Skeletal muscle cell (primary cell): ENCODE measurements around the gene VSIR.

ENCODE experiments used
- DNase-seq: peaks from one replicate; pipeline ENCODE4 v3.0.0-alpha.2; 2010; ENCODE audit warnings: low read depth
- H3K4me3 ChIP-seq: 2 replicates; pipeline ENCODE4 v1.5.1; 2011; ENCODE audit warnings: low read depth, mild to moderate bottlenecking, control low read depth, low read length, moderate library complexity

The VSIR gene

GRCh38 chr10:71739358-71739900, 33.9 kb downstream of the VSIR start:
- H3K4me3 ChIP-seq, result no peak overlapping the region
- DNase-seq, result no peak

GRCh38 chr10:71737834-71738197, 35.5 kb downstream of the VSIR start:
- DNase-seq, result no peak
- no peak overlapping the region for H3K4me3 ChIP-seq

DNA sequence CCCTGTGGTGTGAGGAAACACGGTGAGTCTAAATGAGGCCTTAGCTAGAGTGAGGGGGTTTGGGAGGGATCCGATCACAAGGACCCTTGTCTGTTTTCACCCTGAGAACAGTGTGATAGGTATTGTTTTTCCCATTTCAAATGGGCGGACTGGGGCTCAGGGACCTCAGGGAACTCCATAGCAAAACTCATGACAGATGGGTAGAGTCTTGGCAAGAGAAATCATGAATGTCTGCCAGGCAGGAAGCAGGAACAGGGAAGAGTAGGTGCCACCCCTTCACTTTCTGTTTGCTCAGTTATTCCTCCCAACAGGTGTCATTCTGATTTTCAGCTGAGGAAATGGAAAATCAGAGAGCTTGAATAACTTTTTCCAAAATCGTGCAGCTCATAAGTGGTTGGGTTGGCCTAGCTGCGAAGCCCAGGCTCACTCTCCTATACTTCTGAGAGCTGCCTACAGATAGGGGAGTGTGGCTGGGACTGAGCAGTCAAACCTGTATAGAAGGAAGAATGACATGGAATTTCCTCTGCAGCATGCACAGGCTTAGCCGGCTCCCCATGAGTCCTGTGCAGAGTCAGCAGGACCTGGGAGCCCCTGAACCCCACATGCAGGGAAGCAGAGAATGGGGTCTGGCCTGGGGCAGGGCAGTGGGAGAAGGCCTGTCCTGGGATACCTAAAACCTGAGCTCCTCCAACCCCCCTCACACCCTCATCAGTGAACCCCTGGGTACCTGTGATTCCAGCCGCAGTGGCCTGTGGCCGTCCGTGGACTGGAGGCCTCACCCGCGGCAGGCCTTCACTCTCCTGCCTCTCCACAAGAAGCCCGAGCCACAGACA, 36.1 kb downstream of the VSIR start:
- no peak overlapping the region for H3K4me3 ChIP-seq
- no peak for DNase-seq

GRCh38 chr10:71736570-71736952, 36.8 kb downstream of the VSIR start:
- DNase-seq, result no peak
- H3K4me3 ChIP-seq, result no peak overlapping the region

DNA sequence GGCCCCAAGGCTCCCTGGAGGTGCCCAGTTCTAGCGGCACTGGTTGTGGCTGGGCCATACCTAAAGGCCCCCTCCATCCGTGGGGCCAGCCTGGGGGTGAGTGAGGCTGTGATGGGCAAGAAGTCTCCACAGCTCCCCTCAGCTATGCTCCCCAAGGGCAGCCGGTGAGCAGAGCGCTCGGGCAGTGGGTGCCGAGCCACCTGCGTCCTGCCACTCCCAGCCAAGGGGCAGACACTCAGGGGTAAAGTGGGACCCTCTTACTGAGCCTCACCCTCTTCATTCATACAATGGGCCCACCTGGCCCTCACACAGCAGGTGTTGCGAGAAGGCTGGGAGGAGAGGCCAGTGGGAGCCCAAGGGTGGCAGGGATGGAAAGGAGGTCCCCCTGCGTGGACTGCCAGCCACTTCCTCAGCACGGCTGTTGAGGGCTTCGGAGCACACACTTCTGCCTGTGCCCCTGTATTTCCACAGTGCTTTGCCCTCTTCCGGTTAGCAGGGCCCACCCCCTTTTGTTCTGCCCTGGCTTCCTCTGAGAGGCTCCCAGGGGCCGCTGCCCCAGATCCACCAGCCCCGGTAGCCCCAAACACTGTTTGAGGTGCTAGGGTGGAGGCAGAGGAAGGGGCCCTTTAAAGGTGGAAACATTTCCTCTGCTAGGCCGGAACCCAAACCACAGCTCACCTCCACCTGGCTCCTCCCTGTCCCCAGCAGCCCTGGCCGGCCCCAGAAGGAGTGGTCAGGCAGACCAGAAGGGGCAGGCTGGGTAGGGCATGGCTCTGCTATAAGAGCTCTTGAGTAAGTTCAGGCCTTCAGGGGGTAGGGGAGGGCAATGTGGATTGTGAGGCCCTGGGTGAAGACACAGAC, 37.4 kb downstream of the VSIR start:
- DNase-seq, result no peak

DNA sequence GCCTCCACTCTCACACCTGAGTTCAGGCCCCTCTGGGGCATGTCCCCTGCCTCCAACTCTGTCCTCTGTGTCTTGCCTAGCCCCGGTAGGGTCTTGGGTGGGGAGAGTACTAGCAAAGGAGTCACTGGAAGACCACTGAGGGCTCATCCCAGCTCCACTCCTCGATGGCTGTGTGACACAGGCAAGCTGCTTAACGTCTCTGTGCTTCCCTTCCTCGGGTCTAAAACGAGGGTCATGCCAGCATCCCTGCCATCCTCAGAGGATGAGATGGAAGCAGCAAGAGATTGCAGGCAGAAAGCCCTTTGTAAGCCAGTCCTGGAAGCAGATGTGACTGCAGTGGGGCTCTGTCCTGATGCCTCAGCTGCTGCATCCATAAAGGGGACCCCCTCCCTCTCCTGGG, 38.5 kb downstream of the VSIR start:
- no peak for DNase-seq

More for the DNA sequence above, 37.4 kb downstream of the VSIR start:
- no peak overlapping the region for H3K4me3 ChIP-seq

GRCh38 chr10:71731791-71732190, 41.5 kb downstream of the VSIR start:
- no peak for DNase-seq
- H3K4me3 ChIP-seq, result no peak overlapping the region

More for the DNA sequence above, 38.5 kb downstream of the VSIR start:
- no peak overlapping the region for H3K4me3 ChIP-seq

GRCh38 chr10:71729161-71729636, 44.1 kb downstream of the VSIR start:
- no peak for DNase-seq
- H3K4me3 ChIP-seq, result no peak overlapping the region

DNA sequence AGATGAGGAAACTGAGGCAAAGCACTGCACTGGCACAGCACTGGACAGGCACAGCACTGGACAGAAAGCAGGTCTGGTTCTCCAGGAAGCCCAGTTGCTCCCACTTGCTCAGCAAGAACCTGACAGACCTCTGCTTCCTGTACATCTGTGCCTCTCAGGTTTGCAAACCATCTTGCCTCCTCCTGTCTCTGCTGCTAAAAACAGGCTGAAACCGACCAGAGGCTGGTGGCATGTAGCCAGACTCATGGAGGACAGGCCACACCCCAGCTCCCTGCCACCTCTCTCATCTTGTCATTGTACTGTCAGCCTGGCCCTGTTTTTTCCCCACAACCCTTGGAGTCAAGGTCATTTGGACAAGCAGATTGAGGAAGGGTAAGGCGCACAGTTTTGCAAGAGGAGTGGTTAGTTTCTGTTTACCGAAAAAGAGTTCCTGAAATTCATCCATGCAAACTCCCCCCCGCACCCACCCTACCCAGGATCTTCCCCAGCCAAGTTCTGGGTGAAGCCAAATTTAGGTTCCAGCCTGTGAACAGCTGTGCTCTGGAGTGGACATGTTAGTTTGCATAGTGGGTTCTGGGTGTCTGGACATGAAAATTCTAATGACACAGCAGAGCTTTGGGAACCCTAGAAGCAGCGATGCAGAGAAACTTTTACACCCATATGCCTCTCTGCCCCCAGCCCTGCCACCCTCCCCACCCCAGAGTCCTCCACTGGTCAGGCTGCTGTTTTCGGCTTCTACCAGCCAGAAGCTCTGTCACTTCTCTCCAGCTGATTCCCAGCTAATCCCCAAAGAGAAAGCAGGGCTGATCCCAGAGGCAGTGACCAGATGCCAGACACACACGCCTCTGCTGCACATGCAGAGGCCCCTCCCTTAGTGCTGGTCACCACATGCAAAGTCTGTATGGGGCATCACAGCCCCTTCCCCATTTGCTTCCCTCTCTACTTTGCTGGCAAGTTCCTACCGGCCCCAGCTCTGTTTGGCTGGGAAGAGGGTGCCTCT, 45.3 kb downstream of the VSIR start:
- no peak for DNase-seq
- no peak overlapping the region for H3K4me3 ChIP-seq

DNA sequence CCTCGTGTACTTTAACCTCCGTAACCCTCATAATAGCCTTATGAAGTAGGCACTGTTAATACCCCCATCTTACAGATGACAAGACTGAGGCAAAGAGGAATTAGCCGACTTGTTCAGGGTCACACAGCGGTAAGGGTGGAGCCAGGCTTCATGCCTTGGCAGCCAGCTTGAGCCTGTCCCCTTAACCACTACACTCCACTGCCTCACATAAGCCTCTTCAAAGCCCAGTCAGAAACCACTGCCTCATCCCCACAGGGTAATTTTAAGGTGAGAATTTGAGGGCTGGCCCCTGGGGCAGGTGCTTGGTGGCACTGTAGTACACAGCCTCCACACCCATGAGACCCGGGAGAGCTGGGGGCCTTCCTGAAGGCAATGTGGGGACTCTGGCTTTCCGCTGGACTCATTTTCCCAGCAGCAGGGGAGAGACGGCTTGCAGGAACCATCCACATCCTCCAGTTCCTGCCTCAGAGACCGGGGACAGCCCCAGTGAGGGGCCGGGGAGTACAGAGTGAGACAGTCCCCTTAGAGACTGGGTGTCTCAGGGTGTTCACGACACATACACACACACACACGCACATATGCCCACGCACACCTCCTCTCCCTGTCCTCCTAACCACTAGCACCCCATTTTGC, 46.1 kb downstream of the VSIR start:
- no peak for DNase-seq
- no peak overlapping the region for H3K4me3 ChIP-seq

- DNase-seq, result no peak
- no peak overlapping the region for H3K4me3 ChIP-seq
Measured at GRCh38 chr10:71726580-71727104, 46.7 kb downstream of the VSIR start.

DNA sequence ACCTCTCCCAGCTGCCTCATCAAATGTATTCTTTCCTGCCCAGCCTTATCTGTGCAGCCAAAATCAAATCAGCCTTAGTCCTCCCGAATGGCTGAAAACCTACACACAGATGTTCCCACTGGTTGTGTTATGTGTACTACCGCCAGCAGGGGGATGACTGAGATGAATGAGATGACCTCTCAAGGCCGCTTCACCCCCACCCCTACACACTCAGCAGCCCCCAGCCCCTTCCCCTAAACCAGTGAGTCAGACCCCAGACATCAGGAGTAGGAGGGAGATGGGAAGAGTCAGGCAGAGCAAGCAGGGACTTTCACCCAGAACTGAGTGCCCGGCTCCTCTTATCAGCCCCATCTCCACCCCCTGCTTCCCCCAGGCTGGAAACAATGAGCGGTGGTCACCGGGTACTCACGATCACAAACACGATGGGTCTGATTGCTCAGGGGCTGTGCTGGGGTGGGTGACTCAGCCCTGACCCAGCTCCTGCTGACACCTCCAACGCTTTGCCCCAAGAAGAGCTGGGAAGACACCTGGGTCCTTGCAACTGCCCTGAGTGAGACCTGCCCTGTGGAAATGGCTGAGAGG, 47.2 kb downstream of the VSIR start:
- no peak overlapping the region for H3K4me3 ChIP-seq

DNA sequence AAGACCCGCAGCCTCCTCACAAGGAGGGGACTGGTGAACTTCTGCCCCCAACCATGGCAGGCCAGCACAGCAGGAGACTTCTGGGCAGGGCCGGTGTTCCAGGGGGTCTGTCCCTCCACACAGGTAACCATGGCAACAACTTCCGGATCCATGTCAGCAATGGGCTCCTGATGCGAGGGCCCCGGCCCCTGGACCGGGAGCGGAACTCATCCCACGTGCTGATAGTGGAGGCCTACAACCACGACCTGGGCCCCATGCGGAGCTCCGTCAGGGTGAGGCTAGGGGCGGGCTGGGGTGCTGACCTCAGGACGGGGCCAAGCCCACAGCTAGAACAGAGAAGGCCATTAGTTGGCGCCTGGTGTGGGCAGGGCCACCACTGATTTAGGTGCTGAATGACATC, 48.1 kb downstream of the VSIR start:
- no peak overlapping the region for H3K4me3 ChIP-seq
- no peak for DNase-seq

More for the DNA sequence above, 47.2 kb downstream of the VSIR start:
- no peak for DNase-seq

- H3K4me3 ChIP-seq, result no peak overlapping the region
- DNase-seq, result no peak
Measured at GRCh38 chr10:71724539-71724938, 48.8 kb downstream of the VSIR start.

GRCh38 chr10:71723311-71723710, 50.0 kb downstream of the VSIR start:
- DNase-seq, result no peak
- no peak overlapping the region for H3K4me3 ChIP-seq

DNA sequence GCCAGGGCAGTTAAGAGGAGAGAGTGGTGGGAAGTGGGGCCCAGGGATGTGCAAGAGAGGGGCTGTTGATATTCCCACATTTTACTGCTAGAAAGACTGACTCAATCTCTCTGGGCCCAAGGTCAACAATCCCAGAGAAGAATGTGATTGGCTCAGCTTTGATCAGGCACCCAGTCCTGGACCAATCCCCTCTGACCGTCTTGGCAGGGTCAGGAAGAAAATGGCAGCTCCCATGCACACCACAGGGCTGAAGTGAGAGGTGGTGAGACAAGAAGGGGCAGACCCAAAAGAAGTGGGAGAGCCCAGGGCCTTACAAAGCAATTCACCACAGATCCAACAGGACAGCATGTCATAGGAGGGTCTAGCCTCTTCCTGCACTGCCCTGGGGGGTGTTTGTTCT, 50.5 kb downstream of the VSIR start:
- no peak for DNase-seq
- no peak overlapping the region for H3K4me3 ChIP-seq

DNA sequence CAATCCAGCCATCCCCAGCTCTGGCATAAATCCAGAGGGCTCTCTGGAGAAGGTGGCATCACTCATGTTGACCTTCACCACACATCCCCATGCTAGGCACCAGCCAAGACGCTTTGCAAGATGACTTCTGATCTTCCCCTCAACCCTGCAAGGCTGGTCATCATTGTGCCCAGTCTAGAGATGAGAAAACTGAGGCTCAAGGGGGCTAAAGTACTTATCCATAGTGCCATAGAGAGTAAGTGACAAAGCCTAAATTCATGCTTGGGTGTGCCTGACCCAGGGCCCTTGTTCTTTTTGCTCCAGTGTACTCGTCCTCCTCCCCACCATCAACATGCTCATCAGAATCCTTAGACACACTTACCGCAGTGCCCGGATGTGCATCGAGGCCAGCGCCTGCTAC, 52.0 kb downstream of the VSIR start:
- no peak for DNase-seq
- H3K4me3 ChIP-seq, result no peak overlapping the region

- no peak for DNase-seq
- H3K4me3 ChIP-seq, result no peak overlapping the region
Measured at GRCh38 chr10:71720288-71720687, 53.0 kb downstream of the VSIR start.
